ENCODE measurements around the gene NCOR1.

Gene NCOR1

DNA sequence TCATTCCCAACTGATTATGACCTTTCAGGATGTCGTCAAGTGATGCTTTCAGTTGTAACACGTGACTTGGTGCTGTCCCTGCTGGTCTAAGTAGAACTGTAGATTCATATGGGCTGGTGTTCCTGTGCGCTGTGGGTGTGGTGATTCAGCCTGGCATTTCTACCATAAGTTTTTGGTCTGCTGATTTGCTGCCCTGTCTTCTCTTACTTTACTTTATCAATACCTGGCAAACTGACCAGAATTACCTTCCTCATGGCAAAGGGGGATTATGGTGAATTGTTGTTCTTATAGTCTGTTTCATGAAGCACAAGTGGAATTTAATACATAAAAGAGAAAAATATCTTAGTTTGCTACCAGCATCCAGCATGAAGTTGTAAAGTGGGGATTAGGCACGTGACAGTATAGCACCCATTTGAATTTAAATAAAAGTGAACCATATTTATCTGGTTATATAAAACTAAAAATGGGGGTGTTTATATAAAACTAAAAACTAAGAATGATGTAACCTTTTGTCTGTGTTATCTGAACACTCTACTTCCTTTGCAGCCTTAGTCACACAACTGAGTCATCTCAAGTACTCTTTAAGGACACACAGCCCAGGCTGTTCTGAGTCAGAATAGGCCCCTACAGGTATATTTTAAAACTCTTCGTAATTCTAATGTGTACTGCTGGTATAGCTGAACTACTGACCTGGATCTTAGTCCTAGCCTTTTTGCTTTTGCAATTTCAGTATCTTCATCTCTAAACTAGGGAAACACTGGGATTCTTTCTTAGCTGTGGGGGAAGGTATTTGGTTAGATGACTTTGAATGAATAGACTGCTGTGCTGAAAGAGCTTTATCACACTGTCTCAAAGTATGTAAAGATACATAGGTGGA, 187.4 kb downstream of the NCOR1 start:
- no peak for DNase-seq (ENCODE audit: low read depth)

GRCh38 chr17:16026895-16027294, 188.4 kb downstream of the NCOR1 start:
- DNase-seq (ENCODE audit: low read depth), result no peak

DNA sequence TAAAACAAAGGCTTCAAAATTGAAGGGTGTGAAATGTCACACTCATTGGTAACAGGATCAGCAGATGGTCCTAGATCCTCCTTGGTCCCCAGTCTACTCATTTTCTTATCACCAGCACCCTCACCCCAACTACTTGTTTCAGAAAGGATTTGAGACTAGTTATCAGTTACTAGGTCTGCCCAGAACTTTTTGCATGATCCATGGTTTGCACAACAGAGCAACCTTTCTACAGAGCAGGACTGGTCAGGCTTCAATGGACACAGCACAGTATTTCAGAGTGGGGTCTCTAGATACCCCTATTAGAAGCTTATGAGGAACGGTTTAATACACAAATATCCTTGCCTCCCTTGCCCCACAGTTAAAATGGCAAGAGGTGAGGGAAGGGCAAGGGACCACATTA, 190.1 kb downstream of the NCOR1 start:
- no peak for DNase-seq (ENCODE audit: low read depth)

- no peak for DNase-seq (ENCODE audit: low read depth)
Measured at GRCh38 chr17:16023881-16024280, 191.5 kb downstream of the NCOR1 start.

DNA sequence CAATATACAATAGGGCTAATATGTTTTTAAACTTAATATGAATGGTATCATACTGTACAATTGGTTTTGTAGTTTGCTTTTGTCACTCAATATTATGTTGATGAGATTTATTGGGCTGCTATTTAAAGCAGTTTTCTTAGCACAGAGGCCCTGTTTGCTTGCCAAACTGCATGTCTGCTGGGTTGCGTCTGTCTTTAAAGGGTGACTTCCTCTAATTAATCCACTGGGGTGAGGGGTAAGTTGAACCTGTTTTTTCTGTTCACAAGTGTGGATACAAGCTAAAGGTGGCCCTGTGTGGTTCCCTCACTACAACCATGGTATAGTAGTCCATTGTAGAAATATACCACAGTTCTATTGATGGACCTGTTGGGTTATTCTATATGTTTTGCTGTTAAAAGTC, 196.0 kb downstream of the NCOR1 start:
- DNase-seq (ENCODE audit: low read depth), result no peak

GRCh38 chr17:16013943-16014407, 201.4 kb downstream of the NCOR1 start:
- no peak for DNase-seq (ENCODE audit: low read depth)

DNA sequence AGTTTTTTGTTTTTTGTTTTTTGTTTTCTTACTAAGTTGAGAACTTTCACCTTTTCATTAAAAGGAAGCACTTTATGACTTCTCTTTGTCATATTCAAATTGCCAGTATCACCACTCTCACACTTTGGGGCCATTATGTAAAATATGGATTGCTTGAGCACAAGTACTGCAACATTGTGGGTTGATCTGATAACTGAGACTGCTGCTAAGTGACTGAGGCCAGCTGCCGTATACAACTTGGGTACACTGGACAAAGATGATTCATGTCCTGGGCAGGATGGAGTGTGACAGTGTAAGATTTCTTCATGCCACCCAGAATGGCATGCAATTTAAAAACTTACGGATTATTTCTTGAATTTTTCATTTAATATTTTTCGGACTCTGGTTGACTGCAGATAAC, 207.9 kb downstream of the NCOR1 start:
- no peak for DNase-seq (ENCODE audit: low read depth)

DNA sequence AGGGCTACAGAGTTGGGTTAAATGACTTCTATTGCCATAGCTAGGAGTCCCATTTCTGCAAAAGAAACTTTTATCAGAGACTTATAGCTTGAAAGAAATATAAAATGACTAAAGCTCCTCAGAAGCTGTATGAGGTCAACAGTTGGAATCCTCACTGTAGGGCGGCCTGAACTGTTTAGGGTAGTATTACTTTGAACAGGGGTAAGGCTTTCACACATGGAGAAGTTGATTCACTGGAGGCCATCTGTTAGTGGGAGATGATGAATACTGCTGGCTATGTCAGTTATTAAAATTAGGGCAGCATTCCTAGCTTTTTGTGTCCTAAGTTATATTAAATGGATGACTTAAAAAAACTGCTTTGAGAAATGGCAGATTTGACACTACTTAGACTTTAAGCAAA, 209.7 kb downstream of the NCOR1 start:
- no peak for DNase-seq (ENCODE audit: low read depth)

GRCh38 chr17:16003841-16004240, 211.5 kb downstream of the NCOR1 start:
- DNase-seq (ENCODE audit: low read depth), result no peak

GRCh38 chr17:16002708-16003260, 212.6 kb downstream of the NCOR1 start:
- DNase-seq (ENCODE audit: low read depth), result no peak

GRCh38 chr17:16001226-16001897, 214.0 kb downstream of the NCOR1 start:
- DNase-seq (ENCODE audit: low read depth), result no peak

DNA sequence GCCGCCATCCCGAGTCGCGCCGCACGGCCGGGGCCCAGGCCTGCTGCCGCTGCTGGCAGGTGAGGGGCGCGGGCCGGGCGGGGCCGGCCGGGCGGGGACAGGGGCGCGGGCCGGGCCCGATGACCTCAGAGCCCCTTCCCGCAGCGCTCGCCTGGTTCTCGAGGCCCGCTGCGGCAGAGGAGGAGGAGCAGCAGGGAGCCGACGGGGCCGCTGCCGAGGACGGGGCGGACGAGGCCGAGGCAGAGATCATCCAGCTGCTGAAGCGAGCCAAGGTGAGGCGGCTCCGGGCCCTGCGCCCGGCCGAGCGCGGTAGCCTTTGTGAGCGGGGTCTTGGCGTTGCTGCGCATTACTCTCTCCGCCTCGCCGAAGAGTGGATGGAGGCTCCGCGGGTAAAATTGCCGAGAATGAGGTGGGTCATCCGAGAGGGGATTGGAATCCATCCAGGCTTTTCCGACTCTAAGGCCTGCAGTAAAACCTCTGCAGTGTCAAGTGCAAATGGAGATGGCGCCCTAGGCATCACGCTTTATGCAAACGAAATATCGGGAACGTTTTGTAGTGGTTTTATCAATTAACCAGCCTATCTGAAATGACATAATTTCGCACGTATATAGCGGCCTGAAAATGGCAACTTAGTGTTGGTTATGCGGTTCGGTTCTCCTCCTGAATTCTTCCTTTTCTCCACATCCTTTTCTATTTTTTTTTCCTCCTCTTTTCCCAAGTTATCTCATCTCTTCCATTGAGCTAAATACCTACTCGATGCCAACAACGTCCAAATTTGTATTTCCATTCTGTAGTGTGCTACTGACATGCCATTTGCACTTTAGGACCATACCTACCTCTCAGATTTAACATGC, 215.1 kb downstream of the NCOR1 start:
- DNase-seq (ENCODE audit: low read depth), result no peak

DNA sequence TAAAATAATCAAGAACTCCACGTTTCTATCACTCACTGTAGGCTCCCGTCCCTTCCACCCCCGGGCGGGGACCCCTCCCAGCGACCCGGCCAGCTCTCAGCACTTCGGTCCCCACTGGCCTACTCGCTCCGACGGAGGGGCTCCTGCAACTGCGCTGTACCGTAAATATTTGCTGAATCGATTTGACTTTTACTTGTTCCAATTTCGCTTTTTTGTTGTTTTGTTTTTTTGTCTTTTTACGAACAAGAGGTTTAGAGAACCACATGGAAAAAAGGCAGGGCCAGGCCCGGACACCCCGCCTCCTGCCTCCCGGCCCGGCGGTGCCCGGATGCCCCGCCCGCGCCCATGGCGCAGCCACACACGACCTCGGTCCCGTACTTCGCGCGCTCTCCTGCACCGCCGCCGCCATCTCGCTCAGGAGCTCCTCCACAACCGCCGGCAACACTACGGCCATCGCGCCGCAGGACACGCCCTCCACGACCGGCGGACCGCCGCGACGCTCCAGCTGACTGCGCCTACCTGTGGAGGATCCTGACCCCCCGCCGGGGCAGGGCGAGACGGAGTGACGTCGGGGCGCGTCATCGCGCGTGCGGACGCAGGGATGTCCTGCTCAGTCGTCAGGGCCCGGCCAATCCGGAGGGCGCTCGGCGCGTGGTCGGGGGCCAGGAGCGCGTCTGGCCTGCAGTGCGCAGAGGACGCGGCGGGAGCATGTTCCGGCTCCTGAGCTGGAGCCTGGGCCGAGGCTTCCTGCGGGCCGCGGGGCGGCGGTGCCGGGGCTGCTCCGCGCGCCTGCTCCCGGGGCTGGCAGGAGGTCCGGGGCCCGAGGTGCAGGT, 216.0 kb downstream of the NCOR1 start, which contains the start of the genes TTC19 and ZSWIM7:
TSS of gene TTC19 (plus strand) at position 684 of the 833 bp plus-strand sequence. CDS start at position 709, 25 bp downstream.
TSS of gene ZSWIM7 (minus strand) at position 564 of the 833 bp plus-strand sequence. CDS start at position 454, 110 bp downstream.
- peak; percentile 93 for DNase-seq (ENCODE audit: low read depth)

DNA sequence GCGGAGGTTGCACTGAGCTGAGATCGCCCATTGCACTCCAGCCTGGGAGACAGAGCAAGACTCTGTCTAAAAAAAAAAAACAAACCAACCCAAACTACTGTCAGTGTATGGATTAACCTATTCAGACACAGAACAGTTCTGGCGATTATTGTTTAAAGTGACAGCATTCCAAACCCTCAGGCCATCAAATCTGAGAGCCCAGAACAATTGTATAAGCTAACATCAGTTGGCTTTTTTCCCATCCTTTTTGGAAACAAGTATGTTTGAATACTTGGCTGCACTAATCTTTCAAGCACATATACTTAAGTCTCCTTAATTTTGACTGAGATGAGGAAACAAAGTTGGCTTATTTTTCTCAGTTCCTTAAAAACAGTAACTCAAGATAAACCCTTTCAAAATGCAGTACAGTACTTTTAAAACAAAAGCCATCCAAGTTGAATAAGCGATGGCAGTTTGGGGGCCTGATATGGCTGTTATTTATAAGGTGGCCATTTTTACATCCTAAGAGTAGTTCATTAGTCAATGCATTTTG, 217.2 kb downstream of the NCOR1 start:
- DNase-seq (ENCODE audit: low read depth), result no peak

DNA sequence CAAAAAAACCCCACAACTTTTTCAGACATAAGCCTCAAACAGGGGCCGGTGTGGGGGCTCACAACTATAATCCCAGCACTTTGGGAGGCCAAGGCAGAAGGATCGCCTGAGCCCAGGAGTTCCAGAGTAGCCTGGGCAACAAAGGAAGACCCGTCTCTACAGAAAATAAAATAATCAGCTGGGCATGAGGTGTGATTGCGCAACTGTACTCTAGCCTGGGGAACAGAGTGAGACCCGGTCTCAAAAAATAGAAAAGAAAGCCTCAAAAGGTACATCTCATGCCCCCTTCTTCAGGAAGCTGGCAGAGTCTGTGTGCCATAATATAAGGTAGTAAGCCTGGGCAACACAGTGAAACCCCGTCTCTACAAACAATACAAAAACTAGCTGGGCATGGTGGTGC, 219.0 kb downstream of the NCOR1 start:
- DNase-seq (ENCODE audit: low read depth), result no peak

DNA sequence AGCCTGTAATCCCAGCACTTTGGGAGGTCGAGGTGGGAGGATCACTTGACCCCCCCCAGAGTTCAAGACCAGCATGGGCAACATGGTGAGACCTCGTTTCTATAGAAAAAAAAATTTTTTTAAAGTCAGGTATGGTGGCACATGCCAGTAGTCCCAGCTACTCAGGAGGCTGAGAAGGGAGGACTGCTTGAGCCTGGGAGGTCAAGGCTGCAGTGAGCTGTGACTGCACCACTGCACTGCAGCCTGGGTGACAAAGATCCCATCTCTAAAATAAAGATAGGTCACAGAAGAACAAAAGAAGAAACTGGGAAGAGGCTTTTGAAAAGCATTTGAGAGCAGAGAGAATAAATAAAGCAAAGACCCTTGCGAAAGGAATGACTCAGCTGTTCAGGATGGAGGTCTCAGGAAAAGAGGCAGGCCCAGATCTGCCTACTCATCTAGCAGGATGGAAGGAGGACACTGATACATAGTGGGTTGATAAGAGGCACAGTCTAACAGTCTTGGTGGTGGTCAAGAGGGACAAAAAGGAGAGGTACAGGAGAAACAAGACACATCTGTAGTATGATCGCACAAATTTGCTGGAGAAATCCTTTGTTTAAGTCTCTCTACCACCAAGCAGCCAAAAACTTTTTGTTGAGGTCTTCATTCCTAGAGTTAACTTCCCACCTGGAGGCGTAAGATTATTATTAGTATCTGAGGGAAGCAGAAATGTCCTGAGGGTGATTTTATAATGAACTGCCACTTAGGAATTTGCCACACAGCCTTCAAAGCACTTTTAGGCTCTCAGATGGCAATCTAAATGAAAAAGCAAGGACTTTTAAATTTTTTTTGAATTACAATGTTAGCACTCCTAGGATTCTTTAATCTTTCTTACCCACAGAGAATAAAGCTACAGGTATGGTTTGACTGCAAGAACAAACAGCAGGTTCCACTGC, 233.4 kb downstream of the NCOR1 start:
- DNase-seq (ENCODE audit: low read depth), result no peak

DNA sequence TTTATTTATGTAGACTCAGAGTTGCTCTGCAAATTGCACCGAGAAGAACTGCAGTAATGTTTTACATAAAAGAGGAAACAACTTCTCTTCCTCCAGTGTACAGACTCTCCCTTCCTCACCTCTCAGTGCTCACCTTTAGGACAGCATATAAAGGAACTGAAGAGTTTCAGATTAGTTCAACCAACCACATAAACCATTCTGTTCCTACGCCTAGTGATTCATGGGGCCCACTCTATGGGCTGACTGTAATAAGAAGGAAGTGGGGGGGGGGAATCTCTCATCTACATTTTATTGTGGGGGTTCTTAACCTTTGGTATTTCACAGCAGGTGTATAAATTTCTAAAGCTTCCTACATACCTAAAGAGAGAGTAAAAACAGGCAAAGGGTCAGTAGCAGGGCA, 234.1 kb downstream of the NCOR1 start:
- no peak for DNase-seq (ENCODE audit: low read depth)

Data from stimulated activated CD8-positive, alpha-beta memory T cell treated with anti-CD3 and anti-CD28 coated beads, Interleukin-15, amount 100 ng/mL, for 24 hours (primary cell).